Stimulated activated CD4-positive, alpha-beta T cell treated with anti-CD3 and anti-CD28 coated beads, Interleukin-1b, Interleukin-23, amount 100 ng/mL, for 1 hour (primary cell): Measurements from ENCODE around the gene MRFAP1L1.

Experiments used
- DNase-seq, 2 donors: peaks; one replicate each; pipeline ENCODE4 v3.0.0-alpha.2; 2020; ENCODE audit warnings: low read depth in 2 of 2

MRFAP1L1 gene

GRCh38 chr4:6660430-6660829, 49.2 kb downstream of the MRFAP1L1 start:
- no peak for DNase-seq

GRCh38 chr4:6659897-6660296, 49.8 kb downstream of the MRFAP1L1 start:
- no peak for DNase-seq

GRCh38 chr4:6658597-6659075, 51.0 kb downstream of the MRFAP1L1 start:
- DNase-seq: peak in 1 of 2 donors; percentile 30

GRCh38 chr4:6658209-6658595, 51.5 kb downstream of the MRFAP1L1 start:
- no peak for DNase-seq
